ENCODE measurements around the gene OTUB2. TPM values are rescaled to one million over a fixed set of nuclear protein-coding genes. Genes with fewer than 3 reads are reported as not detected.
A peak's percentile ranks its signal among the peaks of the same experiment; 100 is the strongest.

Gene OTUB2
- 1 to 10 TPM in 2 of 4 donors, under 1 TPM in 2; 0.47 to 1.7 (median 0.96) TPM for total RNA-seq

GRCh38 chr14:94026173-94026888, at the start of gene OTUB2:
OTUB2 (plus strand) TSS chr14:94026340; CDS start chr14:94026538, 198 bp downstream.
- DNase-seq (ENCODE audit: low spot score), result peak; percentile 97
- ATAC-seq (ENCODE audit: low FRiP score), result peak; percentile 98
- TF ChIP-seq, protein P1, sequence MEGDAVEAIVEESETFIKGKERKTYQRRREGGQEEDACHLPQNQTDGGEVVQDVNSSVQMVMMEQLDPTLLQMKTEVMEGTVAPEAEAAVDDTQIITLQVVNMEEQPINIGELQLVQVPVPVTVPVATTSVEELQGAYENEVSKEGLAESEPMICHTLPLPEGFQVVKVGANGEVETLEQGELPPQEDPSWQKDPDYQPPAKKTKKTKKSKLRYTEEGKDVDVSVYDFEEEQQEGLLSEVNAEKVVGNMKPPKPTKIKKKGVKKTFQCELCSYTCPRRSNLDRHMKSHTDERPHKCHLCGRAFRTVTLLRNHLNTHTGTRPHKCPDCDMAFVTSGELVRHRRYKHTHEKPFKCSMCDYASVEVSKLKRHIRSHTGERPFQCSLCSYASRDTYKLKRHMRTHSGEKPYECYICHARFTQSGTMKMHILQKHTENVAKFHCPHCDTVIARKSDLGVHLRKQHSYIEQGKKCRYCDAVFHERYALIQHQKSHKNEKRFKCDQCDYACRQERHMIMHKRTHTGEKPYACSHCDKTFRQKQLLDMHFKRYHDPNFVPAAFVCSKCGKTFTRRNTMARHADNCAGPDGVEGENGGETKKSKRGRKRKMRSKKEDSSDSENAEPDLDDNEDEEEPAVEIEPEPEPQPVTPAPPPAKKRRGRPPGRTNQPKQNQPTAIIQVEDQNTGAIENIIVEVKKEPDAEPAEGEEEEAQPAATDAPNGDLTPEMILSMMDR (IDR thresholded peaks at IDR 0.05), result no peak

GRCh38 chr14:93976477-93977057, 49.6 kb upstream of the OTUB2 start, which contains the start of gene ASB2:
ASB2 (minus strand) TSS chr14:93976570; CDS start chr14:93964539, 12,031 bp downstream.
- DNase-seq (ENCODE audit: low spot score) (no peak), ATAC-seq (ENCODE audit: low FRiP score) (no peak)

GRCh38 chr14:93977171-93977570, 49.0 kb upstream of the OTUB2 start:
- no peak for DNase-seq (ENCODE audit: low spot score)
- TF ChIP-seq, protein P1 (IDR thresholded peaks at IDR 0.05), result no peak
- ATAC-seq (ENCODE audit: low FRiP score), result no peak

More at GRCh38 chr14:93976477-93977057, 49.6 kb upstream of the OTUB2 start, which contains the start of gene ASB2:
- TF ChIP-seq, protein P1 (IDR thresholded peaks at IDR 0.05), result no peak

DNA sequence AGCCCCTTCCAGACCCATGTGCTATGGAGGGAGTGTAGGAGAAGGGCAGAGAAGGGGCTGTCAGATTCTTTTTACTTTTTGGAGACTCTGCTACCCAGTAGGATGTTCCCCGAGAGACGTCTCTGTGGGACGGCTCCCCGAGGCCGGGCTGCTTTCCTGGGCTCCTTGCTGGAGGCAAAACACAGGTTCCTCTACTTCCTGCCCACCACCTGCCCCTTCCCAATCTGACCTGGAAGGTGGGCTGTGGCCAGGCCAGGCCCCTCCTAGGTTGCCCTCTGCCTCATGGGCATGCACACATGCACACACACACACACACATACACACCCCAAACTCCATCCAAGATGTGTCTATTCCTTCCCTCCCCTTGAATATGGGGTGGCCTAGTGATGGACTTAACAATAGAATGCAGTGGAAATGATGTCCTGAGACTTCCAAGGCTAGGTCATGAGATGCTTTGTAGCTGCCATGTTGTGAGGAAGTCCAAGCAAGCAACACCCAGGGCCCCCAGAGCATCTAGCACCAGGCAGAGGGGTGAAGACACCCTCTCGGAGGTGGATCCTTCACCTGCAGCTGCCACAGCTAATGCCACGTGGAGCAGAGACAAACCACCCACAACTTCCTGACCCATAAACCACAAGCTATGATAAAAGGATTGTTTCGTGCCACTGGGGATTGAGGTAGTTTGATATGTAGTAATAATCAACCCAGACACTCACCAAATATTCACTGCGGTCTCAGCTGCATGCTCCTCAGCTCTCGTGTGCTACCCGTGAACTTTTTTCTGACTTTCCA, 48.2 kb upstream of the OTUB2 start:
- DNase-seq (ENCODE audit: low spot score), result no peak
- TF ChIP-seq, protein P1 (IDR thresholded peaks at IDR 0.05), result no peak
- ATAC-seq (ENCODE audit: low FRiP score), result no peak

GRCh38 chr14:93978735-93979134, 47.4 kb upstream of the OTUB2 start:
- DNase-seq (ENCODE audit: low spot score) (no peak), ATAC-seq (ENCODE audit: low FRiP score) (no peak)
- TF ChIP-seq, protein P1 (IDR thresholded peaks at IDR 0.05), result no peak

DNA sequence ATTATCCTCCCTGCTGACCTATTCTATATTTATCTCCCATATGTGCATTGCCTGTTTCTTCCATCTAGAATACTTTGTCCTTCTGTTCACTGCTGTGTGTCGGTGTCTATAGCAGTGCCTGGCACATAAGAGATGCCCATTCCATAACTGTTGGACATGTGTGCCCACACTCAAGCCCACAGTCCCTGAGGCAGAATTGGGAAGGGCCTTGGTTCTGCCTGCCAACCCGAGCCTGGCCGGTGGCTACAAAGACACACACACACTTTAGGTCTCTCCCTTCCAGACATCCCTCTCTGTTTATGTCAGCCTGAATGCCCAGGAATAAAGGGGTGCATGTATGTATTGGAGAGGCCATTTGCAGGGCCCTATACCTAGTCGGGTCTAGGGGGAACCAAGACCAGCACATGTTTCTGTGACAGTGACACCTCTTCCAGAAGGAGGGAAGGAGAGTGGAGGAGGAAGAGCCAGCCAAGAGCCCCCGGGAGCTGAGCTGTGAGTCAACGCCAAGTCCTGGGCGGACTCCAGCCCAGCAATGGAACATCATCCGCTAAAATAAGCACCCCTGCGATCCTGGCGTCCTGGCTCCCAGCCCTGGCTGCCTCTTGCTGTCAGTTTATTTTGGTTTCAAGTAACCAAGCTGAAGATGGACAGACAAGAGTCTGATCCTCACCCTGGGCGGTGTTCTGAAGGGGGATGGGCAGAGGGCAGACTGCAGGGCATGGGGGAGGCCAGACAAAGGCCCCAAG, 45.5 kb upstream of the OTUB2 start:
- DNase-seq (ENCODE audit: low spot score), result no peak
- TF ChIP-seq, protein P1 (IDR thresholded peaks at IDR 0.05), result no peak
- ATAC-seq (ENCODE audit: low FRiP score), result no peak

All from omental fat pad (tissue), 4 donors.